ENCODE measurements around the gene PMF1. TPM values are rescaled to one million over a fixed set of nuclear protein-coding genes. Genes with fewer than 3 reads are reported as not detected.
A peak's percentile ranks its signal among the peaks of the same experiment; 100 is the strongest.

The PMF1 gene
- total RNA-seq, 4 donors from 2014 or later: 73.3 to 119 (median 89.9) TPM

GRCh38 chr1:156282479-156283222, 69.8 kb downstream of the PMF1 start, which contains the start of gene SMG5:
TSS of gene SMG5 (minus strand) at chr1:156282825. CDS start at chr1:156282680, 145 bp downstream.
- in situ Hi-C loops (cut with MboI; ENCODE audit: low sequenced_read_pairs in 4 of 4): no loop called here
- DNase-seq (peak; percentile 97), ATAC-seq (peak; percentile 87 to 90)
- TF ChIP-seq POLR2A (IDR thresholded peaks at IDR 0.05): peak; percentile 91 to 95
- TF ChIP-seq CTCF (IDR thresholded peaks at IDR 0.05 in 4 of 5, conservative IDR thresholded peaks at IDR 0.05 in 1 of 5): no peak
- intact Hi-C loops (cut with DNase I; ENCODE audit: low total_unique reads): loop anchor here (2.0 to 5.0 kb wide), 4 partner anchors 70 to 348 kb away; partner anchors contain the start of genes KHDC4 and PMF1
- Histone ChIP-seq H3K4me1 (peaks cover 27 to 33% of the 10 kb centered on the region in 2 donors), H3K9me3 (no peaks in the 10 kb centered on the region), H3K27me3 (no peaks in the 10 kb centered on the region), H3K27ac (peak within 1 kb of the TSS; percentile 90 to 99 (median 94)), H3K36me3 (peaks cover 0 to 15% of the 10 kb centered on the region in 2 donors), H3K4me3 (peak within 1 kb of the TSS; percentile 72 to 97 (median 82))

- no peak for DNase-seq
- H3K9me3 ChIP-seq: no peaks in the 10 kb centered on the region
- H3K4me1 ChIP-seq: peaks cover 27 to 33% of the 10 kb centered on the region in 2 donors
- no peak for ATAC-seq
- peaks cover 0 to 8% of the 10 kb centered on the region in 2 donors for H3K36me3 ChIP-seq
- TF ChIP-seq POLR2A (IDR thresholded peaks at IDR 0.05): no peak
- no peak for TF ChIP-seq CTCF (IDR thresholded peaks at IDR 0.05 in 4 of 5, conservative IDR thresholded peaks at IDR 0.05 in 1 of 5)
- intact Hi-C loops (cut with DNase I; ENCODE audit: low total_unique reads) (loop anchor here (2.0 to 5.0 kb wide), 4 partner anchors 71 to 349 kb away; partner anchors contain the start of genes KHDC4 and PMF1), in situ Hi-C loops (cut with MboI; ENCODE audit: low sequenced_read_pairs in 4 of 4) (no loop called here)
- no peaks in the 10 kb centered on the region for H3K27me3 ChIP-seq
- peak overlapping the region; percentile 72 to 97 (median 82) for H3K4me3 ChIP-seq
- H3K27ac ChIP-seq: peak overlapping the region; percentile 90 to 99 (median 94)
Observed at GRCh38 chr1:156283521-156283920, 70.7 kb downstream of the PMF1 start.

GRCh38 chr1:156284112-156284511, 71.3 kb downstream of the PMF1 start, which contains the start of gene TMEM79:
TSS of gene TMEM79 (plus strand) at chr1:156284325. CDS start at chr1:156285227, 902 bp downstream.
- Histone ChIP-seq H3K4me3 (peak within 1 kb of the TSS; percentile 72 to 97 (median 82)), H3K4me1 (peaks cover 27 to 33% of the 10 kb centered on the region in 2 donors), H3K27ac (peak within 1 kb of the TSS; percentile 90 to 99 (median 94)), H3K9me3 (no peaks in the 10 kb centered on the region), H3K36me3 (peaks cover 0 to 2% of the 10 kb centered on the region in 2 donors), H3K27me3 (no peaks in the 10 kb centered on the region)
- DNase-seq (no peak), ATAC-seq (no peak)
- in situ Hi-C loops (cut with MboI; ENCODE audit: low sequenced_read_pairs in 4 of 4) (no loop called here), intact Hi-C loops (cut with DNase I; ENCODE audit: low total_unique reads) (loop anchor here (5.0 kb wide), 2 partner anchors 187 to 223 kb away; no protein-coding TSS in a partner anchor)
- TF ChIP-seq POLR2A (IDR thresholded peaks at IDR 0.05) (no peak), CTCF (IDR thresholded peaks at IDR 0.05 in 4 of 5, conservative IDR thresholded peaks at IDR 0.05 in 1 of 5) (no peak)

GRCh38 chr1:156284757-156285156, 72.0 kb downstream of the PMF1 start:
- Histone ChIP-seq H3K27ac (no peak overlapping the region), H3K4me3 (no peak overlapping the region), H3K4me1 (peaks cover 27 to 30% of the 10 kb centered on the region in 2 donors), H3K27me3 (no peaks in the 10 kb centered on the region), H3K9me3 (no peaks in the 10 kb centered on the region), H3K36me3 (no peaks in the 10 kb centered on the region)
- DNase-seq (no peak), ATAC-seq (no peak)
- intact Hi-C loops (cut with DNase I; ENCODE audit: low total_unique reads) (loop anchor here (5.0 kb wide), 2 partner anchors 187 to 223 kb away; no protein-coding TSS in a partner anchor), in situ Hi-C loops (cut with MboI; ENCODE audit: low sequenced_read_pairs in 4 of 4) (no loop called here)
- TF ChIP-seq POLR2A (IDR thresholded peaks at IDR 0.05) (no peak), CTCF (IDR thresholded peaks at IDR 0.05 in 4 of 5, conservative IDR thresholded peaks at IDR 0.05 in 1 of 5) (no peak)

Measured in gastrocnemius medialis (tissue), 4 donors.